Rectal smooth muscle tissue (tissue), 1 donor: Measurements from ENCODE around the gene CCT5.

Experiments
- H3K27ac ChIP-seq: one replicate; pipeline ENCODE4 v1.7.0; 2013; ENCODE audit warnings: low read depth, low read length, inconsistent platforms
- H3K27me3 ChIP-seq: one replicate; pipeline ENCODE4 v1.7.0; 2013; ENCODE audit warnings: low read length; ENCODE audit not compliant: control insufficient read depth, insufficient read depth
- H3K36me3 ChIP-seq: one replicate; pipeline ENCODE4 v1.7.0; 2013; ENCODE audit warnings: low read length; ENCODE audit not compliant: control insufficient read depth, insufficient read depth
- H3K4me1 ChIP-seq: one replicate; pipeline ENCODE4 v1.7.0; 2013; ENCODE audit warnings: low read length; ENCODE audit not compliant: control insufficient read depth, insufficient read depth
- H3K4me3 ChIP-seq: one replicate; pipeline ENCODE4 v1.7.0; 2013; ENCODE audit warnings: low read length
- H3K9ac ChIP-seq: one replicate; pipeline ENCODE4 v1.7.0; 2013; ENCODE audit warnings: low read length

Gene CCT5

GRCh38 chr5:10249948-10250805 lies at the start of gene CCT5:
Gene CCT5, plus strand, starts transcription at chr5:10250280. Its CDS starts 61 bp downstream, at chr5:10250341.
- Histone ChIP-seq H3K27ac (peak within 1 kb of the TSS; percentile 89), H3K4me3 (peak within 1 kb of the TSS; percentile 99), H3K4me1 (peaks cover 11% of the 10 kb centered on the region), H3K9ac (peak within 1 kb of the TSS; percentile 85), H3K36me3 (peaks cover 6% of the 10 kb centered on the region), H3K27me3 (no peaks in the 10 kb centered on the region)

DNA sequence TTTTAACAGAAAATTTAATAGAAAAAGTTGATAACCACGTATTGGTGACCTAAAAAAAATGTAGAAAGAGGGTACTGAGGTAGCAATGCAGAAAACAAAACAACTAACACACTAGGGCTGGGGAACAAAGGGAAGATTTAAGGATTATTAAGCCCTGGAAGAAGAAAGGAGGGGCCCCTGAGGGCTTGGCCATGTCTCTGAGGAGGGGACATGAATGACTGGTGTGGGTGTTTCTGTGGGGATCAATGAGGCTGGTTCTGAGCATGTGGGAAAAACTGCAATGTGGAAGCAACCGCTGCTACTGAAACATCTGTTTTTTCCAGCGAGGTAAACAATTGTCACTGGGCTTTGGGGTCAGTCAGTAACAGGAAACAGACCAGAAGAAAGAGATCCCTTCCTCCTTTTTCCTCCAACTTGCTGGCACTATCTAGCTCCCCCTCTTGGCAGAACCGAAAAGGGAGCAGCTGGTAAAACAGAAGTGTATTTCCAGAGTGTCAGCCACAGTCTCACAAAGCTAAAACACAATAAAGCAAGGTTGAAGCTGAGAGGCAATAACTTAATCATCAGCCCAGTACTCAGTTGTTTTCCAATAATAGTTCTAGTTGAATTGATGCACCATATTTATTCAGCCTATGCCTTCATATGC lies 48.7 kb upstream of the CCT5 start:
- no peaks in the 10 kb centered on the region for H3K4me1 ChIP-seq
- H3K4me3 ChIP-seq, result no peak overlapping the region
- H3K27me3 ChIP-seq, result no peaks in the 10 kb centered on the region
- no peak overlapping the region for H3K27ac ChIP-seq
- no peak overlapping the region for H3K9ac ChIP-seq
- no peaks in the 10 kb centered on the region for H3K36me3 ChIP-seq

- no peak overlapping the region for H3K4me3 ChIP-seq
- H3K9ac ChIP-seq, result no peak overlapping the region
- H3K27ac ChIP-seq, result no peak overlapping the region
- H3K36me3 ChIP-seq, result no peaks in the 10 kb centered on the region
- H3K27me3 ChIP-seq, result no peaks in the 10 kb centered on the region
- no peaks in the 10 kb centered on the region for H3K4me1 ChIP-seq
These were observed 47.8 kb upstream of the CCT5 start for GRCh38 chr5:10202089-10202910.

DNA sequence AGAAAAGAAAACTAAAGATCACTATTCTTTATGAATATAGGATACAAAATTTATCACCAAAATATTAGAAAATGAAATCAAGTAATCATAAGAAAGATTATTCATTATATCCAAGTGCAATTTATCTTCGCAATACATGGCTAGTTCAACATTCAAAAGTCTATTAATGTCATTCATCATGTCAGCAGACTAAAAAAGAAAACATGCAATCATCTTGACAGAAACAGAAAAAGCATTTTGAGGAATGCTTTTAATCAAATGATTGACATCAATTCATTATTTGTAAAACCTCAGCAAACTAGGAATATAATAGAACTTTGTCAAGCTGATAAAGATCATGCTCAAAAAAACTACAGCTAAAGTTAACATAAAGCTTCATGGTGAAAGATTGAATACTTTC lies 41.1 kb upstream of the CCT5 start:
- Histone ChIP-seq H3K27ac (no peak overlapping the region), H3K4me3 (no peak overlapping the region), H3K36me3 (no peaks in the 10 kb centered on the region), H3K4me1 (no peaks in the 10 kb centered on the region), H3K27me3 (no peaks in the 10 kb centered on the region), H3K9ac (no peak overlapping the region)

GRCh38 chr5:10213316-10213715 lies 36.8 kb upstream of the CCT5 start:
- no peak overlapping the region for H3K9ac ChIP-seq
- no peaks in the 10 kb centered on the region for H3K36me3 ChIP-seq
- no peaks in the 10 kb centered on the region for H3K4me1 ChIP-seq
- no peak overlapping the region for H3K4me3 ChIP-seq
- no peaks in the 10 kb centered on the region for H3K27me3 ChIP-seq
- no peak overlapping the region for H3K27ac ChIP-seq

GRCh38 chr5:10214041-10214440 lies 36.0 kb upstream of the CCT5 start:
- Histone ChIP-seq H3K27ac (no peak overlapping the region), H3K9ac (no peak overlapping the region), H3K27me3 (no peaks in the 10 kb centered on the region), H3K4me3 (no peak overlapping the region), H3K4me1 (no peaks in the 10 kb centered on the region), H3K36me3 (no peaks in the 10 kb centered on the region)

DNA sequence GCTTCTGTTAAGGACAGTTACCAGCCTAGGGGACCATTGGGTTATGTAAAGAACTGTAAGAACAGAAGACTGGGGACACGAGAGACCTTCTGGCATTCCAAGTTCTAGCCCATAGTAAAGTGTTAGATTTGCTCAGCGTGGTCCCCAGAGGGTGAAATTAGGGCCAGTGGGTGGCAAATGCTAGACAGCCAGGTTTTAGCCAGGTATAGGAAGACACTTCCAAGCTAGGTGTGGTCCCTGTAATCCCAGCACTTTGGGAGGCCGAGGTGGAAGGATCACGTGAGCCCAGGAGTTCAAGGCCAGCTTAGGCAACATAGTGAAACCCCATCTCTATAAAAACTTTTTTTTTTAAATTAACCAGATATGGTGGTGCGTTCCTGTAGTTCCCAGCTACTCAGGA lies 34.7 kb upstream of the CCT5 start:
- no peak overlapping the region for H3K27ac ChIP-seq
- no peaks in the 10 kb centered on the region for H3K4me1 ChIP-seq
- H3K9ac ChIP-seq, result no peak overlapping the region
- H3K4me3 ChIP-seq, result no peak overlapping the region
- H3K36me3 ChIP-seq, result no peaks in the 10 kb centered on the region
- no peaks in the 10 kb centered on the region for H3K27me3 ChIP-seq

DNA sequence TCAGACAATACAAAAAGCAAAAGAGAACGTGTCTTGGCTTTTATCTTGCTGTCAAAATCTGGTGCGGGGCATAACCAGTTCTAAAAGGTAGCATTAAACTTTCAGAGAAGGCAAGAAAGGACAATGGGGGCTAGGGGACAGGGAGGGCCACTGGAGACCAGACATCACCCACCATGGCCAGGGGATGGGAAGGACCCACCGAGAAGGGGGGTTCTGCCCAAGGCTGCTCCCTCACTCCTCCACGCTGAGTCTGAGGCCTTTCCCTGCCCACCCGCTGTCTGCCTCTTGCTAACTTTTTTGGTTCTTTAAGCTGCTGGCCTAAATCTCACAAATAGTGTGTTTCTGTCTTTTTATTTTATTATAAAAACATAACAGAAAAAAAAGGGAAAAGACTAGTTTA lies 34.0 kb upstream of the CCT5 start:
- H3K4me3 ChIP-seq, result no peak overlapping the region

GRCh38 chr5:10218658-10219057 lies 31.4 kb upstream of the CCT5 start:
- H3K9ac ChIP-seq, result no peak overlapping the region
- H3K27me3 ChIP-seq, result no peaks in the 10 kb centered on the region
- no peaks in the 10 kb centered on the region for H3K4me1 ChIP-seq
- no peak overlapping the region for H3K27ac ChIP-seq
- no peaks in the 10 kb centered on the region for H3K36me3 ChIP-seq
- H3K4me3 ChIP-seq, result no peak overlapping the region

More for the DNA sequence above, 34.0 kb upstream of the CCT5 start:
- H3K4me1 ChIP-seq, result no peaks in the 10 kb centered on the region
- no peak overlapping the region for H3K27ac ChIP-seq
- H3K9ac ChIP-seq, result no peak overlapping the region
- no peaks in the 10 kb centered on the region for H3K36me3 ChIP-seq
- H3K27me3 ChIP-seq, result no peaks in the 10 kb centered on the region

DNA sequence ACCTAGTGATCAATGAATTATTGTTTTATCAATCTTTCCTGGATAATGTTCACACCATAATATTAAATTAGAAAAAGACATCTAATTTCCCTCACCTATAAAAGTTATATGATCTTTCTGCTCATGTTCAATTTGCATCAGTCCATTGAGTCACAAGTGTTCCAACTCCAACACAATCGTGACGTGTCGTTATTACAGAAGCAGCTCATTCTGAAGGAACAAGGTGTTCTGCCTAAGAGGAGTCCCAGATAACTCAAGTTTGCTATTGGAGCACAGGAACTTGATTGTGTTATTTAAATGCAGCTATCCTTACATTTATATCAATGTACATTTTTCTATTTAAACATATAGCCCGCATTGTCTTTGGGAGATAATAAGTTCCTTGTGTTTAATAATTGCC lies 31.0 kb upstream of the CCT5 start:
- H3K27ac ChIP-seq, result no peak overlapping the region
- no peak overlapping the region for H3K4me3 ChIP-seq
- H3K36me3 ChIP-seq, result no peaks in the 10 kb centered on the region
- no peaks in the 10 kb centered on the region for H3K27me3 ChIP-seq
- no peaks in the 10 kb centered on the region for H3K4me1 ChIP-seq
- H3K9ac ChIP-seq, result no peak overlapping the region

DNA sequence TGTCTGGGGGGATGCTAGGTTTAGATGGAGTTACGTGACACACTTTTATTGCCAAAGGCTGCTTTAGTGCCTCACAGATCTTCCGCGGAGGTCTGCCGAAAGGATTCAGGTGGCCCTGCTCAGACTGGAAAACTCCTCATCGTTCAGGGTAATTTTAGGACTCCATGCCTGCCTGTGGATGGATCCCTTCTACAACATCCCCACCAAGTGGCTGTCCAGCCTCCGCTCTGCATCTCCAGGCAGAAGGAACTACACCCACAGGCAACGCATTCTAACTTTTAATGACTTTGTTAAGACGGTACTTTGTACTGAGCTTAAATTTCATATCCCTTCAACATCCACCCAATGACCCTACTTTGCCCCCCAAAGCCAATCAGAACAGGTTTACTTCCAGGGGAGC lies 29.8 kb upstream of the CCT5 start:
- H3K36me3 ChIP-seq, result no peaks in the 10 kb centered on the region
- H3K27me3 ChIP-seq, result no peaks in the 10 kb centered on the region
- H3K27ac ChIP-seq, result no peak overlapping the region
- H3K4me3 ChIP-seq, result no peak overlapping the region
- H3K9ac ChIP-seq, result no peak overlapping the region
- H3K4me1 ChIP-seq, result no peaks in the 10 kb centered on the region

DNA sequence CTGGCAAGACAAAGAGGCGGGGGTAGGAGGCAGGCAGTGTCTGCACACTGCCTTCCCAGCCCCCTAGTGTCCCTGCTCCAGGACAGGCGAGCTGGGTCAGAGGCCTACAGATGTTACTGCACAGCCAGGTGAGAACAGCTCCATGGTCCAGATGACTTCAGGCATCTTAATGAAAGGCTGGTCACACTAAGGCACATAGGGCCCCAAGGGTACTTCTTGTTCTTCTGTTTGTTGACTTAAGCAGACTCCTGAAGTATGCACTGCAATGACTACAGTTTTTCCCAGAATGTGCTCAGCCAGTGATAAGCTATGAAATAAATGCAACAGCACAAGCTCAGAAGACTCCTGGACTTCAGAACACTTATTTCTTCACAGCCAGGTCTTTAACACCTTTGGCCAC lies 27.8 kb upstream of the CCT5 start:
- Histone ChIP-seq H3K4me1 (no peaks in the 10 kb centered on the region), H3K36me3 (no peaks in the 10 kb centered on the region), H3K4me3 (no peak overlapping the region), H3K27ac (no peak overlapping the region), H3K9ac (no peak overlapping the region), H3K27me3 (no peaks in the 10 kb centered on the region)
